Measurements from ENCODE around the gene ADRA1B. TPM values are rescaled to one million over a fixed set of nuclear protein-coding genes. Genes with fewer than 3 reads are reported as not detected.

The ADRA1B gene
- polyA plus RNA-seq, 1 donor from 2014 or later: not detected

DNA sequence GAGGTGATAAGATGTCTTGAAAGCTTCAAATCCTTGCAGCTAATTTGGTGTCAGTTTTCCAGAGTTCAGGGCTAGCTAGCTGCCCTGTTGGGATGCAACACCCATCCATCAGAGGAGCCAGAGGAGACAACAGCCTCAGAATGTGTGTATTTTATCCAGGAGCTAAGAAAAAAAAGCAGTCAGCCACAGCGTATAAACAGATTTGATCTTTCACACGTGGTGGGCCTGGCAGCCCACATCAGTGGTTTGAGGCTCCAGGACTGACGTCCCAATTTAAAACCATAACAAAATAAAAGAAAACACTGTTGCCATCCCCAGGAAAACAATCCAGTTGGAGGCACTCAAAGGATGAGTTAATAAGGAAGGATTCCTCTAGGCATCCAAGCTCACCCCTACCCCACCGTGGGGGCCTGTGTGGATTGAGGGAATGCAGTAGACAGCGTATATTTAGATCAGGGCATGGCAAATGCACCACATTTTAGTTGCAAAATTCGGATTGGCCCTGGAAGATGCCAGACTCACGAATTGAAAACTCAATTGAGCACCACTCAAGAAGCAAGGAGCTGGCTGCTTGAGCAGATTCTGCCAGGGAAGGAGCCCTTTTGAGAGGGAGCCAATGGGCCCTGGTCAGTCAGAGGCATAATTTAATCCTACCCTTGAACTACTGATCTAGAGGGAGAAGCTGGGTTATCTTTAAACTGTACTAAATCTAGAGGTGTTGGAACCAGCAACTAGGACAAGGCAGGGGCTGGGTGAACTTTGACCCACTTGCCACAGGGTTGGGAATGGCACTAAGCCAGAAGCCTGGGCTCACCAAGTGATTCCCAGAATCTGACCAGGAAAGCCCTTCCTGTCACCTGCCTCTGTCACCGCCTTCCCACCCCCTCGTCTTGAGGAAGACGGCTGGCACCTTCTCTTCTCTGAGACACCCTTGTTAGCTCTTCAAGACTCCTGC is 17.5 kb downstream of the ADRA1B start:
- Mint-ChIP-seq H3K4me3 (no peak overlapping the region), H3K9me3 (no peaks in the 10 kb centered on the region), H3K27ac (no peak overlapping the region)

DNA sequence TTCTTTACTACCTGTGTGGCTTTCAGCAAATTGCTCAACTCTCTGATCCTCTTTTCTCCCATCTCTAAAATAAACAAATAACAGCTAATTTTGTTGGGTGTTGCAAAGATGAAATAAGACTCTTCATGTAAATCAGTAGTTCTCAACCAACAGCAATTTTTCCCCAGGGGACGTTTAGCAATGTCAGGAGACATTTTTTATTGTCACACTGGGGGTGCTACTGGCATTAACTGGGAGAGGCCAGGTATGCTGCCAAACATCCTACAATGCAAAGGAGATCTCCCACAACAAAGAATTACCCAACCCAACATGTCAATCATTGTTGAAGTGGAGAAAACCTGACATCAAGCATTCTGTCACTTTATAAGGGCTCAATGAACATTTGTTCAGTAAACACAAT is 19.7 kb downstream of the ADRA1B start:
- peaks cover 5% of the 10 kb centered on the region for H3K27me3 Mint-ChIP-seq
- no peak overlapping the region for H3K27ac Mint-ChIP-seq
- H3K4me1 Mint-ChIP-seq: no peaks in the 10 kb centered on the region
- H3K36me3 Mint-ChIP-seq: peaks cover 2% of the 10 kb centered on the region
- no peak overlapping the region for H3K4me3 Mint-ChIP-seq
- H3K9me3 Mint-ChIP-seq: no peaks in the 10 kb centered on the region

More for the DNA sequence above, 17.5 kb downstream of the ADRA1B start:
- Mint-ChIP-seq H3K4me1 (no peaks in the 10 kb centered on the region), H3K36me3 (peaks cover 2% of the 10 kb centered on the region), H3K27me3 (peaks cover 2% of the 10 kb centered on the region)

DNA sequence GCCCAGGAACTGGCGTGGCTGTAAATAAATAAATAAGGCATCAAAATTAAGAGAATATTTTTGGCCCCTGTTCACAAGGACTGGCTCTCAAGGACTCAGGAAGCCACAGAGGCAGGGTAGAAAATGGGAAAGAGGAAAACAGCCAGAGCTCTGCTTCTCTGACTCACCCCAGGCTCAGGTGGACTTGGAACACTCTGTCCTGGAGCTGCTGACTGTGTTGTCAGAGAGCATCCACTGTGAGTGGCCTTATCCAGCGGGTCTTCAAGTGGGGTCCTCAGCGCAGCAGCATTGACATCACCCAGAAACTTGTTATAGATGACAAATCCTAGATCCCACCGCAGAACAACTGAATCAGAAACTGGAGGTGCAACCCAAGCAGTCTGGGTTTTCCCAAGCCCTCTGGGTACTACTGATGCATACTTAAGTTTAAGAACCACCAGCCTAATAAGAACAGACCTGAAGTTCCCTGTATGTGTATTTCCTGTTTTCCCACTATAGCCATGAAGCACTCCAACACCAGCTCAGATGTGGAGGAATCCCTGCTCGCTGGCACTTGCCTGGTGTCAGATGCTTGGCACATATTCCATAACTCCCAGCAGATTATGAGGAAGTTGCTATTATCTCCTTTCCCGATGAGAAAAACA is 20.5 kb downstream of the ADRA1B start:
- Mint-ChIP-seq H3K9me3 (no peaks in the 10 kb centered on the region), H3K27me3 (peaks cover 9% of the 10 kb centered on the region), H3K27ac (no peak overlapping the region), H3K36me3 (no peaks in the 10 kb centered on the region), H3K4me3 (no peak overlapping the region), H3K4me1 (no peaks in the 10 kb centered on the region)

DNA sequence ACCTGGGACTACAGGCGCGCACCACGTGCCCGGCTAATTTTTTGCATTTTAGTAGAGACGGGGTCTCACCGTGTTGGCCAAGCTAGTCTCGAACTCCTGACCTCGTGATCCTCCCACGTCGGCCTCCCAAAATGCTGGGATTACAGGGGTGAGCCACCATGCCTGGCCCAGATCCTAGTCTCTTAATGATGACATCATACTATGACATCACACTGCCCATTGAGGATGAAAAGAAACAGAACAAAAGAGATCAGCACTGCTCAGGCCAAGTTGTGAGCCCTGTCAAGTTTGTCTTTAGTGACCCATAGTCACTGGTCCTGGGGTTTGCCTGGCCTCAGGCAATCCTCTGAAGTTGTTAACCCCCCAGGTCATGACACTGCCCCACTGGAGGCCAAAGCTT is 21.3 kb downstream of the ADRA1B start:
- no peaks in the 10 kb centered on the region for H3K36me3 Mint-ChIP-seq
- H3K9me3 Mint-ChIP-seq: no peaks in the 10 kb centered on the region
- H3K4me1 Mint-ChIP-seq: no peaks in the 10 kb centered on the region
- no peak overlapping the region for H3K4me3 Mint-ChIP-seq
- H3K27ac Mint-ChIP-seq: no peak overlapping the region
- H3K27me3 Mint-ChIP-seq: peaks cover 7% of the 10 kb centered on the region

DNA sequence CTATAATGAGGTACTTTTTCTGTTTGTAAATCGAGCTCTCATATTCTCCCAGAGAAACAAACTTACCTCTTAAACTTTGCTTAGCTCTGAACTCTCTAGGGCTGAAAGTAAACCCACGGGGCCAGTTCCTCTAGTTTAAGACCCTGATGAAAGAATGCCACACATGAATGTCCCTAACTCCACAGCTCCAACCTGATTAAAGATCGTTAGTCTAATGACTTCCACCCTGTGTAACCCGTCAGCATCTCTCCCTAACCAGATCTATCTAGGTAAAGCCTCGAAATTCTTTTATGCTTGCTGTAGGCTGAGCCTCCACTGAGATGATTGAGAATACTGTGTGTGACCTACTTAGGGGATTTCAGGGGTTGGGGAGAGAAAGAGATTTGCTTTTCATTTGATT is 27.0 kb downstream of the ADRA1B start:
- Mint-ChIP-seq H3K27ac (no peak overlapping the region), H3K9me3 (no peaks in the 10 kb centered on the region), H3K36me3 (no peaks in the 10 kb centered on the region), H3K4me3 (no peak overlapping the region), H3K4me1 (peaks cover 0 to 3% (median 0%) of the 10 kb centered on the region in 3 donors), H3K27me3 (peaks cover 12% of the 10 kb centered on the region)

DNA sequence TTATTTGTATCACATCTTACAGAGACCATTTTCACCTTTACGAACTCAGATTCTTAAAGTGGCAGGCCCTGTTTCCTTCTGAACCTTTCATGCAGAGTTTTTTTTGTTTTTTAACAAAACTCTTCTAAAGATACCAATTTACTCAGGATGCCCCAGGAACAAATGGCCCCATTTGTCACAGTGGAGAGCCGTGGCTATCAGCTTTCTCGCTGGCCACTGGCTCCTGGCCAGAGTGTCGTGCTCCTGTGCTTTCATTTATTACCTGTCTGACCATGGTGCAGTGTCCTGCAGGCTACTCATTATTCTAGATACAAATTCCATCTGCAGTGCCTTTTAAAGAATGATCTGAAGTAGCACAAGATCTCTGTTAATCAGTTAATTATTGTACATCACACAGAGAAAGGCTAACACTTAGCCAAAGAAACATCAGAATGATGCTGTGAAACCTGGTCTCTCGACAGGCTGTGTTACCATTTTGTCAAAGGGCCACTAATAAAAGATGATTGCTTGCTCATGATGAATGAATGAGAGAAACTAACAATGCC is 27.8 kb downstream of the ADRA1B start:
- H3K27me3 Mint-ChIP-seq: peaks cover 12% of the 10 kb centered on the region
- H3K27ac Mint-ChIP-seq: no peak overlapping the region
- H3K36me3 Mint-ChIP-seq: no peaks in the 10 kb centered on the region
- peaks cover 0 to 3% (median 0%) of the 10 kb centered on the region in 3 donors for H3K4me1 Mint-ChIP-seq
- H3K4me3 Mint-ChIP-seq: no peak overlapping the region
- H3K9me3 Mint-ChIP-seq: no peaks in the 10 kb centered on the region

DNA sequence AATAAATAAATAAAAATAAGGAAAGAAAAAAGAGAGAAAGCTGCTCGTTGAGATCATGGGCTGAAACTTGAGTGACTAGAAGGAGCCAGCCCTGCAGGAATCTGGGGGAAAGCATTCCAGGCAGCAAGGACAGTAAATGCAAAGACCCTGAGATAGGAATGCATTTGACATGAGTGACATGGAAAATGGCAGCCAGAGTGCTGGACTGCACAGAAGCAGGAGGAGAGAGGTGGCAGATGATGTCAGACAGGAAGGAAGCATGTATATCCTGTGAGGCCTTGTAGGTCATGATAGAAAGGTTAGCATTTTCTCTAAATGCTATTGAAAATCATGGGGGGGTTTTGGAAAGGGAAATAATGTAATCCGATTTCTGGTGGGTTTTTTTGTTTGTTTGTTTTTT is 29.1 kb downstream of the ADRA1B start:
- H3K27ac Mint-ChIP-seq: no peak overlapping the region
- peaks cover 19% of the 10 kb centered on the region for H3K27me3 Mint-ChIP-seq
- peaks cover 0 to 3% (median 0%) of the 10 kb centered on the region in 3 donors for H3K4me1 Mint-ChIP-seq
- no peaks in the 10 kb centered on the region for H3K9me3 Mint-ChIP-seq
- no peaks in the 10 kb centered on the region for H3K36me3 Mint-ChIP-seq
- no peak overlapping the region for H3K4me3 Mint-ChIP-seq

DNA sequence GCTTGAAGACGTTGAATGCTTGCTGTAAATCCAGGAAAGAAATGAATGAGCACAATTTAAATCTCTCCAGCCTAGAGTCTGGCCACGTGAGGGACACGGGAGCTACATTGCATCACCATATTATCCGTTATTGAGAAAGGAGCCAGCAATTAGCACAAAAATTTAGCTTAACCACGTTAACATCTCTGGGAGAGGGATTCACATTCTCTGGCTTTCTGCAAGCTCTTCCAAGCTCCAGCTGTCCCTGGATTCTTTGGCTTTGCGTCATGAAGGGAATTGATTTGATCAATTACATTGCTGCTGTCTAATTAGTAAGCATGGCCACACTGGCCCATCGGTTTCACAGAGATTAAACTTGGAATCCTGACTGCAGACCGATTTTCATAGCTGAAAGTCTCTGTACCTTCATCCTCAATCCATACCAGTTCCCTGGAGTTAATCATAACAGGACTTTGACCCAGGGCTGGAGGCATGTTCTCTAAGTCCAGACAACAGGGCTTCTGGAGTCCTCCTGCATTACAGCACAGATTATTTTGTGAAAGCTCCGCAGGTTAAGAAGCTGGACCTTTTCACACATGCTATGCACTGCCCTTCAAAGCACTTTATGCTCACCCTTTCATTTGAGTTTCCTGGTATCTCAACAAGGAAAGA is 31.6 kb downstream of the ADRA1B start:
- Mint-ChIP-seq H3K9me3 (no peaks in the 10 kb centered on the region), H3K4me3 (no peak overlapping the region), H3K27ac (no peak overlapping the region), H3K27me3 (peaks cover 15% of the 10 kb centered on the region), H3K36me3 (no peaks in the 10 kb centered on the region), H3K4me1 (peaks cover 0 to 6% (median 0%) of the 10 kb centered on the region in 3 donors)

DNA sequence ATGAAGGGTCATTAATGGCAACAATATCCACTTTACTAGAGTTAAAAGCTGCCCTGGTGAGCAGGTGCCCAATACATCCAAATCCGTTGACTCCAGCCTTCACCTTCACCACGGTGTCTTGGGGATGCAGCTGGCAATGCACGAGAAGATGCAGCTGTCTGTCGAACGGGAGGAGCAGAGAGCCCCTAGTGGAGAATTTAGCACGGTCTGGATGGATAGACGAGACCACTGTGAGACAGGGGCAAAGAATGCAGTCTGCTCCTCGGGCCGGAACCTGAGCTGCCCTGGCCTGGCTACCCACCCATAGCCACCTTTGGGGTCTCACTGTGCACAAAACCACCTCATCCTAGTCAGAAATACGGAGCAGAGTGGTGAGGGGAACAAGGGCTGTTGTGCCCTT is 35.1 kb downstream of the ADRA1B start:
- Mint-ChIP-seq H3K27ac (no peak overlapping the region), H3K4me3 (no peak overlapping the region), H3K27me3 (peaks cover 15% of the 10 kb centered on the region), H3K36me3 (no peaks in the 10 kb centered on the region), H3K4me1 (peaks cover 0 to 3% (median 0%) of the 10 kb centered on the region in 3 donors), H3K9me3 (no peaks in the 10 kb centered on the region)

DNA sequence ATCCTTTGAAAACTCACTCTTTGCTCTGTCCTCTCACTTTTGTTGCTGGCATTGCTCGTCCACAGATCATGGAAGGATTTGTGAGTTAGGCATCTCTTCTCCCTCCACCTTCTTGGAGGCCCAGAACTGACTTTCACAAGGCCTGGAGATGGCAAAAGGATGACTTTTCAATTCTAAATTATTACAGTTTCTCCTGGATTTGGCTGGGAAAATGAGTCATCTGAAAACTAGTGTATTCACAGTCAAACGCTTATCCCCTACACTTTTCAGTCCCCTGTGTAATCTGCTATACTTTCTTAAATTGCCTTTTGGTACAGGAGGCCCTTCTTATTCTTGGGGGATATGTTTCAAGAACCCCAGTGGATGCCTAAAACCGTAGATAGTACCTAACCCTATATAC is 35.6 kb downstream of the ADRA1B start:
- Mint-ChIP-seq H3K4me3 (no peak overlapping the region), H3K27ac (no peak overlapping the region), H3K9me3 (no peaks in the 10 kb centered on the region), H3K27me3 (peaks cover 15% of the 10 kb centered on the region), H3K36me3 (no peaks in the 10 kb centered on the region), H3K4me1 (peaks cover 0 to 3% (median 0%) of the 10 kb centered on the region in 3 donors)

DNA sequence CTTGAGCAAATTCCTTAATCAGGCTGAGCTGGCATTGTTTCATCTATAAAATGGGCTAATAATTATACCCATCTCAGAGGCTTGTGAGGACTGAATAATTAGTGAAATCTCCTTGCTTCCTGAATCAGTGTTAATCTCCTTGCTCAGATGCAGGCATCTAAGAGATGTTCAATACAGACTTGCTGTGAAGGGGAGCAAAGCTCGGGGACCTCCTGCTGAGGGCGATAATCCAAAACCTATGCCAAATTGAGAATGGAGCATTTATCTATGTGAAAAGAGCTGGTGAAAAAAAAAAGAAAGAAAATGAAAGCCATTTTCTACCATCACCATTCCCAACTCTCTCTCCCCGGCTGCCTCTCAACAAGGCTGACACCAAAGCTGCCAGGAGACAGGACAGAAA is 37.3 kb downstream of the ADRA1B start:
- no peaks in the 10 kb centered on the region for H3K36me3 Mint-ChIP-seq
- H3K4me3 Mint-ChIP-seq: no peak overlapping the region
- no peaks in the 10 kb centered on the region for H3K9me3 Mint-ChIP-seq
- peaks cover 0 to 3% (median 0%) of the 10 kb centered on the region in 3 donors for H3K4me1 Mint-ChIP-seq
- H3K27ac Mint-ChIP-seq: no peak overlapping the region
- peaks cover 9% of the 10 kb centered on the region for H3K27me3 Mint-ChIP-seq

DNA sequence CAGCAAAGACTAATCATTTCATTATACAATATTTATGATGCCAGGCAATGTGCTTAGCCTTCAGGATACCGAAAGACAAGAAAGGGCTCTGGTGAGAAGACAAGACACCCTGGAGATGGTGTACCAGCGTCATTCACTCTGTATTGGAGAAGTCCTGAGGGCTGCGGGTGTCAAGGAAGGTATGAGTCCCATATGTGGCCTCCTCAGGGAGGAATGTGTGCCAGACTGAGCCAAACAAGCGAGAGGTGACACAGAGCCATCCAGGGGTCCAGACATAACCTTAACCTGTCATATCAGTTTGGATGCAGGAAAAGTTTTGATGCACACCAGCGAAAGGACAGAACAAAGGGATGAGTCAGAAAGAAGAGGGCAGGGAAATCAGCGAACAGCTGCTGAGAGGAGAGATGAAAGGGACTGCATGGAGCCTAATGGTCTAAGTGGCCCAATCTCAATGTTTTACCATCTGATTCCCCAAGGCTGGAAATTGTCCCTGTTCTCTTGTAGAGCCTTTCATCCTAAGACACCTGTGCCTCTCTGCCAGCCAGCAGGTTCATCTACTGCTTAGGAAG is 38.9 kb downstream of the ADRA1B start:
- H3K27ac Mint-ChIP-seq: no peak overlapping the region
- H3K4me1 Mint-ChIP-seq: peaks cover 0 to 3% (median 0%) of the 10 kb centered on the region in 3 donors
- H3K27me3 Mint-ChIP-seq: peaks cover 3% of the 10 kb centered on the region
- no peak overlapping the region for H3K4me3 Mint-ChIP-seq
- no peaks in the 10 kb centered on the region for H3K9me3 Mint-ChIP-seq
- H3K36me3 Mint-ChIP-seq: no peaks in the 10 kb centered on the region

DNA sequence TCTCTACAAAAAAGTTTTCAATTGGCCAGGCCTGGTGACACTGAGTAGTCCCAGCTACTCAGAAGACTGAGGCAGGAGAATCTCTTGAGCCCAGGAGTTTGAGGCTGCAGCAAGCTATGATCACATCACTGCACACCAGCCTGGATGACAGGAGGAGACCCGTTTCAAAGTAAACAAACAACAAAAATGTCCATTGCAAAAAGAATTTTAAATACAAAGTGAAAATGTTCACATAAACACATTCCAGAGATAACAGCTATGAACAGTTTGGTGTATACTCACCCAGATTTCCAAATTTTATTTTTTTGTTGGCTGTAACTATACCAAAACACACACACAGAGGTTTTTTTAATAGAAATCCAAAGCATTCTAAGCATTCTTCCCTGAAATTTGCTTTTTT is 39.8 kb downstream of the ADRA1B start:
- no peak overlapping the region for H3K27ac Mint-ChIP-seq
- H3K4me1 Mint-ChIP-seq: peaks cover 0 to 3% (median 0%) of the 10 kb centered on the region in 3 donors
- H3K36me3 Mint-ChIP-seq: no peaks in the 10 kb centered on the region
- H3K27me3 Mint-ChIP-seq: no peaks in the 10 kb centered on the region
- H3K4me3 Mint-ChIP-seq: no peak overlapping the region
- H3K9me3 Mint-ChIP-seq: no peaks in the 10 kb centered on the region

DNA sequence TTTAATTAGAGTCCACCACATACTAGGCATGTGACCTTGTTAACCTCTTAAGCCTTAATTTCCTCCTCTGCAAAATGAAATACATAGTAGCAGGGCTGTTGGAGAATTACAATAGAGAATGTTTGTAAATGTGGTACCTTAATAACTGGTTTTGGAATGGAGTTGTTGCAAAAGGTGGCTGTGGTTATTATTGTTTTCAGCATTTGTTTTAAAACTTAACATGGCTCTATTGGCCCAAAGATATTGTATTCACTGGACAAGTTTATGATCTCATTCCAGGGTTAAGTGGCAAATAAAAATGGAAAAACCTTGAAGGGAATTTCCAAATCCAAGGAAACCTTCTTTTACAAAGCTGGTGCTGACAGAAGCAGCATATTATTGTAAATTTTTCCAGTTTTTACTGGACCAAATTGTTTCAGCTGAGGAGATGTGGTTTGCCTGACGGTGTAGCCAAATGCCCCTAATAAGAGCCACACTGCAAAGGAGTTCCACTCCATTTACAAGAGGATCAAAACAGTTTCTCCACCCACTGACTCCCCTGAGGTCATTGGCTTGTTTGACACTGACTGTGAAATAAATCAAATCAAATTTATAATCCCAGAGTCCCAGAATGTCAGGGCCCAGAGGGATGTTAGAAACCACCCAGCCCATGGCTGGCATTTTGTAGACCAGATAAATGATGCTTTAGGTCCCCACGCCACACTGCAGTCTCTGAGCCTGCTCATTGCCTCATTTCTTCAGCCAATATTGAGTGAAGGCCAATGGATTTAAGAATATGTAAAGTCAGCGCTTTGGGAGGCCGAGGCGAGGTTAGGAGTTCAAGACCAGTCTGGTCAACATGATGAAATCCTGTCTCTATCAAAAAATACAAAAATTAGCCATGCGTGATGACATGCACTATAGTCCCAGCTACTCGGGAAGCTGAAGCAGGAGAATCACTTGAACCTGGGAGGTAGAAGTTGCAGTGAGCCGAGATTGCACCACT is 45.2 kb downstream of the ADRA1B start:
- Mint-ChIP-seq H3K4me3 (no peak overlapping the region), H3K36me3 (no peaks in the 10 kb centered on the region), H3K27me3 (peaks cover 5% of the 10 kb centered on the region), H3K27ac (no peak overlapping the region), H3K9me3 (no peaks in the 10 kb centered on the region), H3K4me1 (peaks cover 0 to 2% (median 0%) of the 10 kb centered on the region in 3 donors)
